Measurements from ENCODE around the gene KDM1A.

DNA sequence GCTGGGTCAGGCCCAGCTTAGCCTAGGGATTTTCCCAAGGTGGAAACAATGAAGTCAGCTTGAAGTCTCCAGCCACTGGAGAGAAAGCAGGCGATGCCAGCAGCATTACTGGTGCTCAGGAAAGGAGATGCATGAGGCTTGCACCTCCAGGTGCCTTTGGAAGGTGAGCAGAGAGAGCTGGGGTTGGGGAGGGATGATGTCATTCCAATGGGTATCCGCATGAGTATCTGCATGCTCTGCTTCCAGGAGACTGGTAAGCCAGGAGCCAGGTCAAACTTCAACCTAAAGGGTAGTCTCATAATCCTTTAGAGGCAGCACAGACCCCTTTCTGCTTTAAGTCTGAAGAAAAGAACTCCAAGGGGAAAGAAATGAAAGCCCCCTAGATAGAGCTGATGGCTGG is 68.8 kb downstream of the KDM1A start:
- TF ChIP-seq, protein P1, sequence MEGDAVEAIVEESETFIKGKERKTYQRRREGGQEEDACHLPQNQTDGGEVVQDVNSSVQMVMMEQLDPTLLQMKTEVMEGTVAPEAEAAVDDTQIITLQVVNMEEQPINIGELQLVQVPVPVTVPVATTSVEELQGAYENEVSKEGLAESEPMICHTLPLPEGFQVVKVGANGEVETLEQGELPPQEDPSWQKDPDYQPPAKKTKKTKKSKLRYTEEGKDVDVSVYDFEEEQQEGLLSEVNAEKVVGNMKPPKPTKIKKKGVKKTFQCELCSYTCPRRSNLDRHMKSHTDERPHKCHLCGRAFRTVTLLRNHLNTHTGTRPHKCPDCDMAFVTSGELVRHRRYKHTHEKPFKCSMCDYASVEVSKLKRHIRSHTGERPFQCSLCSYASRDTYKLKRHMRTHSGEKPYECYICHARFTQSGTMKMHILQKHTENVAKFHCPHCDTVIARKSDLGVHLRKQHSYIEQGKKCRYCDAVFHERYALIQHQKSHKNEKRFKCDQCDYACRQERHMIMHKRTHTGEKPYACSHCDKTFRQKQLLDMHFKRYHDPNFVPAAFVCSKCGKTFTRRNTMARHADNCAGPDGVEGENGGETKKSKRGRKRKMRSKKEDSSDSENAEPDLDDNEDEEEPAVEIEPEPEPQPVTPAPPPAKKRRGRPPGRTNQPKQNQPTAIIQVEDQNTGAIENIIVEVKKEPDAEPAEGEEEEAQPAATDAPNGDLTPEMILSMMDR (IDR thresholded peaks at IDR 0.05; ENCODE audit: low read depth, low read length): no peak
- no peak for TF ChIP-seq POLR2A (IDR thresholded peaks at IDR 0.05; ENCODE audit: extremely low read depth, insufficient read length)
- TF ChIP-seq, protein P2, sequence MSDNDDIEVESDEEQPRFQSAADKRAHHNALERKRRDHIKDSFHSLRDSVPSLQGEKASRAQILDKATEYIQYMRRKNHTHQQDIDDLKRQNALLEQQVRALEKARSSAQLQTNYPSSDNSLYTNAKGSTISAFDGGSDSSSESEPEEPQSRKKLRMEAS (IDR thresholded peaks at IDR 0.05; ENCODE audit: low read depth, low read length): no peak

Measured in NB4 (cell line).